Adipocyte (in vitro differentiated cells): ENCODE measurements around the gene PLK5.
"Not testable (repeated sequence)": the region's sequence is repeated elsewhere in the genome, so short reads cannot be mapped to it uniquely, and the experiment has no call there.

Experiments used
- DNase-seq: peaks from one replicate; pipeline ENCODE4 v3.0.0-alpha.2; 2015; ENCODE audit warnings: low read depth
- H3K27me3 ChIP-seq: replicated peaks from 2 replicates; pipeline ENCODE4 v1.7.0; 2013; ENCODE audit warnings: mild to moderate bottlenecking, low read length, moderate library complexity; ENCODE audit not compliant: control insufficient read depth, insufficient read depth
- H3K36me3 ChIP-seq: 2 replicates; pipeline ENCODE4 v1.7.0; 2013; ENCODE audit warnings: low read length, mild to moderate bottlenecking, moderate library complexity; ENCODE audit not compliant: control insufficient read depth, insufficient read depth, severe bottlenecking
- H3K4me1 ChIP-seq: 2 replicates; pipeline ENCODE4 v1.7.0; 2013; ENCODE audit warnings: mild to moderate bottlenecking, low read length, moderate library complexity; ENCODE audit not compliant: control insufficient read depth, insufficient read depth
- H3K4me3 ChIP-seq: 2 replicates; pipeline ENCODE4 v1.7.0; 2013; ENCODE audit warnings: mild to moderate bottlenecking, low read length, moderate library complexity
- H3K9ac ChIP-seq: 2 replicates; pipeline ENCODE4 v1.7.0; 2013; ENCODE audit warnings: mild to moderate bottlenecking, low read length, moderate library complexity
- H3K9me3 ChIP-seq: 2 replicates; pipeline ENCODE4 v1.7.0; 2013; ENCODE audit warnings: mild to moderate bottlenecking, low read length, moderate library complexity; ENCODE audit not compliant: control insufficient read depth

Gene PLK5

DNA sequence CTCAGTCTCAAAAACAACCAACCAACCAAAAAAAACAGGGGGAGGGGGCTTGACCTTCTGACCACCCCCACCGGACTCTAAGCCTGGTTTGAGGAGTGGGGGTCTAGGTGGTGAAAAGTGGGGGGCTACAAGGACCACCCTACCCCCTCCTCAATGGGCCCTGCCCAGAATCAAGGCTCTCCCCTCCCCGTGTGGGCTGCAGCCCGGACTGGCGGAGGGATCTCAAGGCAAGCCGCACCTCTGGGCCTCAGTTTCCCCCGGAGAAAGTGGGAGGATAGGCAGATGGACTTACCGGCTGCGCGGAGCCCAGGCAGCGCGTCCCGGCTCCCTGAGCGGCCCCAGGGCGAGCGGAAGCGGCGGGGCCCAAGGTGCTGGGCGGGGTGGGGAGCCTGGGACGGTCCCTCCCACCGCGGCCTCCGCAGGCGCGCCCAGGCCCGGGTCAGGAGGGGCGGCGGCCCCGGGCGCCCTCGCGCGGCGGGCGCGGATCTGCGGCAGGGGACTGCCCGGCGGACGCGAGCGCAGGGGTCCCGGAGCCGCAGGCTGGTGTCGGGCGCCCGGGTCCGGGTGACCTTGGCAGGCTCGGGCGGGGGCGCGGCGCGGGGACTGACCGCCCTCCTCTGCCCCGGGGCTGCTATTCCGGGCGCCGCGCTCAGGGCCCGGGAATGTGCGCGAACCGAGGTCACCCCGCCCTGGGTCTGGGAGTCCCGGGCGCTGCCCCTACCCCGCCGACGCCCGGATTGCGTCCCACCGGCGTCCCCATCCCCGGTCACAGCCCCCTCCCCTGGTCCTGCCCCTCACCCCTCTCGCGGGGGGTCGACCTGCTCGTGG, 11.0 kb upstream of the PLK5 start, which contains the start of gene ADAMTSL5:
TSS of gene ADAMTSL5 (minus strand) at position 349 of the 828 bp plus-strand sequence. CDS start 2,076 bp downstream, outside the sequence.
- H3K36me3 ChIP-seq, result no peaks in the 10 kb centered on the region
- peak; percentile 88 for DNase-seq
- H3K9me3 ChIP-seq, result peaks cover 3% of the 10 kb centered on the region
- peaks cover 3% of the 10 kb centered on the region for H3K4me1 ChIP-seq
- peak within 1 kb of the TSS; percentile 80 for H3K4me3 ChIP-seq
- peaks cover 6% of the 10 kb centered on the region for H3K27me3 ChIP-seq
- H3K9ac ChIP-seq, result peak within 1 kb of the TSS; percentile 76

DNA sequence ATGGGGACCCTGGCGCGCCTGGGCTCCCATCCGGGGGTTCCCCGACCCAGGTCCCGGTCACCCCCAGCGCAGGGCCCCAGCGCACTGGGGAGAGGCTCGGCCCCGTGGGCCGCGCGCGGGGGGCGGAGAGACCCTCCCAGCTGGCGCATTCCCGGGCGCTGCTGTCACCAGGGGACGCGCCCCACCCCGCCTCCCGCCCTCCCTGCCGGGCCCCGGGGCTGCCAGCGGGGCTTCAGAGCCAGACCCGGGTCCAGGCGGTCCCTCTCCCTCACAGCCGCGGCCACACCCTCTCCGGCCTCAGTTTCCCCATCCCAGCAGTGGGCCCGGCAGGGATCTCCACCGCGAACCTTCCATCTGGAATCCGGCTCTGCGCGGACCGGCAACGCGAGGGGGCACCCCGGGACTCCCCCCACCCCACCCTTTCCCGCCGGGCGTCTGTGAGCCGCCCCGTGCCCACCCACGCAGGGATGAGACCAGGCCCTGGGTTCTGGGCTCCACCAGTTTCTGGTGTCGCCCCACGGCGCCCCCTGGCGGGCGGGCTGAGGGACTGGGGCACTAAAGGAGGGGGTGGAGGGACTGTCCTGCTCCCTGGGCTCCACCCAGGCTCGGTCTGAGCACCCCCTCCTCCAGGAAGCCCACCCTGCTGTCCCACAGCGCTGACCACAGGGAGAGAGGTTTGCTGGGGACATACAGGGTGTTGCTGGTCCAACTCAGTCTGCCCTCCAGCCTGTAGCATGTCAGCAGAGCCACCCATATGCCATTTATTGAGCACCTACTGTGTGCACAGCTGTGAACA, 10.2 kb upstream of the PLK5 start:
- Histone ChIP-seq H3K27me3 (peaks cover 12% of the 10 kb centered on the region), H3K4me3 (peak overlapping the region; percentile 80), H3K4me1 (peaks cover 3% of the 10 kb centered on the region), H3K9ac (peak overlapping the region; percentile 76), H3K36me3 (no peaks in the 10 kb centered on the region), H3K9me3 (peaks cover 3% of the 10 kb centered on the region)
- peak; percentile 84 for DNase-seq

DNA sequence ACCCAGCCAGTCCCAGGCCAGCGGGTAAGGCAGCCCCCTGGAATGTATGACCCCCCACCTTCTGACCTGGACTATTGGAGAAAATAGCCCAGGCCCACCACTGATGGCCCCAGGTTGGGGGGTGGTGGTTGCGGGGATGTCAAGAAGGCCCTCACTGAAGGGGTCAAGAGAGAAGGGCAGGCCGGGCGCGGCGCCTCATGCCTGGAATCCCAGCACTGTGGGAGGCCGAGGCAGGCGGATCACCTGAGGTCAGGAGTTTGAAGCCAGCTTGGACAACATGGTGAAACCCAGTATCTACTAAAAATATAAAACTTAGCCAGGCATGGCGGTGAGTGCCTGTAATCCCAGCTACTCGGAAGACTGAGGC, 9.6 kb upstream of the PLK5 start:
- peaks cover 3% of the 10 kb centered on the region for H3K9me3 ChIP-seq
- no peak for DNase-seq
- H3K4me3 ChIP-seq, result no peak overlapping the region
- peaks cover 12% of the 10 kb centered on the region for H3K27me3 ChIP-seq
- peaks cover 3% of the 10 kb centered on the region for H3K4me1 ChIP-seq
- no peak overlapping the region for H3K9ac ChIP-seq
- H3K36me3 ChIP-seq, result no peaks in the 10 kb centered on the region

DNA sequence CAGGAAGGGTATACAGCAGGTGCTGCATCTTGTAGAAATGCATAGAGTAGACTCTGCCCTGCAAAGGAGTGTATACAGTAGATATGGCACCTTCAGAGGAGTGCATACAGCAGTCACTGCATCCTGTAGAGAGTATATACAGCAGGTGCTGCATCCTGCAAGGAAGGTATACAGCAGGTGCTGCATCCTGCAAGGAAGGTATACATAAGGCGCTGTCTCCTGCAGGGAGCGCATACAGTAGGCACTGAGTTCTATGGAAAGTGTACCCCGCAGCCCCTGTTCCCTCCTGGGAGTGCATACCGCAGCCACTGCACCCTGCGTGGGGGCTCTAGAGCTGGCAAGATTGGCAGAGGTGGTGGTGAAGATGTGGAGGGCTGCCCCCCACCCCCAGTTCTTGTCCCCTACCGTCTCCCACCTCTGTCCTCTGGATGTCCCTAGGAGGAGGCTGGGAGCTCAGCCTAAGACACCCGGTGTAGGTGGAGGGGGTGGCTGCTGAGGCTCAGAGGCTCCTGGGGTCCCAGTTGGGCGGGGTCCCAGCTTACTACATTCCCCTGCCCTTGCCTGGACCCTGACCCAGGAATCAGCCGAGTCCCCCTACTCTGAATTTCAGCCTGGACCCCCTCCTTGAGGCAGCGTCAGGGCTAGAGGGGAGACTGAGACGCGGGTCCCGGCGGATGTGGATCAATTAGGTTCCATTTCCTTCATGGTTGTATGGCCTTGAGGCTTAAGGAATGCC, 8.7 kb upstream of the PLK5 start:
- H3K36me3 ChIP-seq, result no peaks in the 10 kb centered on the region
- no peak overlapping the region for H3K9ac ChIP-seq
- H3K27me3 ChIP-seq, result peaks cover 12% of the 10 kb centered on the region
- no peak overlapping the region for H3K4me3 ChIP-seq
- peaks cover 3% of the 10 kb centered on the region for H3K4me1 ChIP-seq
- DNase-seq, result no peak
- H3K9me3 ChIP-seq, result peaks cover 3% of the 10 kb centered on the region

DNA sequence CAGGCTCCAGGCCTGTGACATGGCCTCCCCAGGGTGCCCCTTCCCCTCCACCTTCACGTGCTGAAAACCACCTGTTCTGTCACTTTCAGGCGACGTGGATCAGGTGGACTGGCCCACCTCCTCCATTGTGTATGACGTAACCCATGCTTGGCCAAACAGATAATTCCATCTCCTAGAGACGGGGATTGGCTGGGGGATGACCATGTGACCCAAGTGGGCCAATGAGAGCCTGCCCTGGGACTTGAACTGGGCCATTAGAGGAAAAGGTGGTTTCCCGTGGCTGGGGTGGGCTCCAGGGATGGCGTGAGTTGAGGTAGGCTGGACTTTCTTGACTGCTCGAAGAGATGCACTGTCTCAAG, 7.5 kb upstream of the PLK5 start:
- Histone ChIP-seq H3K9ac (no peak overlapping the region), H3K4me1 (peaks cover 3% of the 10 kb centered on the region), H3K4me3 (no peak overlapping the region), H3K27me3 (peaks cover 12% of the 10 kb centered on the region), H3K36me3 (no peaks in the 10 kb centered on the region), H3K9me3 (peaks cover 3% of the 10 kb centered on the region)
- DNase-seq, result no peak

DNA sequence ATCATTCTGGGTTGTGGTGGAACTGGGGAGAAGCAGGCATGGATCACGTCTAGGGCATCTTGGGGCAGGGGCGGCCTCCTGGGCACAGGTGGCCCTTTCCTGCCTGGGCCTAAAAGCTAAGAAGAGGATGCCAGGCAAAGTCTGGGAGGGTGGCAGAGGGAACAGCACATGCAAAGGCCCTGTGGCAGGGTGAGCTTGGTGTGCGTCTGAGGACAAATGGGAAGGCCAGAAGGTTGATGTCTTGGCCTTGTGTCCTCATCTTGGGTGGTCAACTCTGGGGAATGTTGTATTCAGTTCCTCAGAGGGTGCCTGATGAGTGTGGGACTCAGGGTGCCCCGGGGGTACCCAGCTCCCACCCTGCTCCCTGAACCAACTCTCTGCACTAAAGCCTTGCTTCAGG, 5.4 kb upstream of the PLK5 start:
- no peak overlapping the region for H3K4me3 ChIP-seq
- H3K36me3 ChIP-seq, result no peaks in the 10 kb centered on the region
- H3K4me1 ChIP-seq, result no peaks in the 10 kb centered on the region
- peaks cover 22% of the 10 kb centered on the region for H3K27me3 ChIP-seq
- peaks cover 3% of the 10 kb centered on the region for H3K9me3 ChIP-seq
- H3K9ac ChIP-seq, result no peak overlapping the region
- DNase-seq, result no peak

DNA sequence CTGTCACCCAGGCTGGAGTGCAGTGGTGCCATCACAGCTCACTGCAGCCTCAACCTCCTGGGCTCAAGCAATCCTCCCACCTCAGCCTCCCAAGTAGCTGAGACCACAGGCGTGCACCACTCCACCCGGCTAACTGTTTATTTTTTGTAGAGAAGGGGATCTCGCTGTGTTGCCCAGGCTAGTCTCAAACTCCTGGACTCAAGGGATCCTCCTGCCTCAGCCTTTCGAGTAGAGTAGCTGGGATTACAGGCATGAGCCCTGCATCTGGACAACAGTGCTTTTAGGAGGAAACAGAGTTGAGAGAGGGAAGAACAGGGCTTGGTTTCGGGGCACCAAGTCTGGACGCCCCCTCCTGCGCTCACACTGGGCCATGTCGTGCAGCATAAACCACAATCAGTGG, 4.1 kb upstream of the PLK5 start:
- not testable (repeated sequence) for DNase-seq, H3K4me3 ChIP-seq, H3K9me3 ChIP-seq, H3K36me3 ChIP-seq, H3K9ac ChIP-seq, H3K4me1 ChIP-seq
- H3K27me3 ChIP-seq, result peaks cover 30% of the 10 kb centered on the region

DNA sequence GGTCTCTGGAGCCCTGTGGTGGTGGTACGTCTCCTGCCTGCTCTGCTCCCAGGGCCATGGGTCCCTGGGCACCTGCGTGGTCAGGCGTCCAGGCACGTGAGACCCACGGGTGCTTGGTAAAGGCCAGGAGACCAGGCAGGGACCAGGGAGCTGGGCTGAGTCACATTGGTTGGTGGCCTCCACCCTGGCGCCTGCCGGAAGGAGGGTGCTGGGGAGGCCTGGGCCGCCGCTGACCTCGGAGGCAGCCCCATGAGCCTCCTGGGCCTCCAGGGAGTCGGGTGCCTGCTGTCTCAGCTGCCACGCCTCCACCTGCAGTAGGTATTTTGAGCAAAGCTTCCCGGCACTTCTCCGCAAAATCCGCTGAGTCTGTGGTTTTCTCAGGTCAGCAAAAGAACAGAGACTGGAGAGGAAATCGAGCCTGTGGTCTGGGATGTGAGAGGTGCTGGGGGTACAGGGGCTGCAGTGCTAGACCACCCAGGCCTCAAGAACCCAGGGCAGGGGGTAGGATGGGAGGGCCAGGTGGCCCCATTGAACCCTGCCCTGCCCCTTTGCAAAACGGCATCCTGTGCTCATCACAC, 3.6 kb upstream of the PLK5 start:
- Histone ChIP-seq H3K27me3 (peaks cover 31% of the 10 kb centered on the region), H3K4me3 (no peak overlapping the region)
- DNase-seq, result no peak

DNA sequence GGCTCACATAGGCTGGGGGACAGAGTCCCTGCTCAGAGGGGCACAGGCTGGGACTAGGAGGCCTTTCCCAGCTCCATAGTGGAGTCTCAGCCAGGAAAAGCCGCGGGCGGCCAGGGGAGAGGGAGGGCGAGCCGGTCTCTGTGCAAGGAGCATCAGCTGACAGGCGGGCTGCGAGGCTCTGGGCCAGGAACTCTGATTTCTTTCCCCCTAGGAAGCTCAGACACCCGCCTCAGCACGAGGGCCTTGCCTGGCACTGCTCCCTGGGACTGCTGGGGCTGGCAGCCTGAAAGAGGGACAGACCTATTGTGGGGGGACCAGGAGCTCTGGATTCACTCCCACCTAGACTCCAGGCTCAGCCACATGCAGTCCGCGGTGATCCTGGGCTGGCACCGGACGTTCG, 2.2 kb upstream of the PLK5 start:
- H3K4me3 ChIP-seq, result no peak overlapping the region
- DNase-seq, result no peak
- H3K9ac ChIP-seq, result no peak overlapping the region
- no peaks in the 10 kb centered on the region for H3K4me1 ChIP-seq
- H3K9me3 ChIP-seq, result no peaks in the 10 kb centered on the region
- peaks cover 41% of the 10 kb centered on the region for H3K27me3 ChIP-seq
- no peaks in the 10 kb centered on the region for H3K36me3 ChIP-seq

More for the DNA sequence above, 3.6 kb upstream of the PLK5 start:
- peaks cover 3% of the 10 kb centered on the region for H3K9me3 ChIP-seq
- no peak overlapping the region for H3K9ac ChIP-seq
- H3K36me3 ChIP-seq, result no peaks in the 10 kb centered on the region
- H3K4me1 ChIP-seq, result no peaks in the 10 kb centered on the region

DNA sequence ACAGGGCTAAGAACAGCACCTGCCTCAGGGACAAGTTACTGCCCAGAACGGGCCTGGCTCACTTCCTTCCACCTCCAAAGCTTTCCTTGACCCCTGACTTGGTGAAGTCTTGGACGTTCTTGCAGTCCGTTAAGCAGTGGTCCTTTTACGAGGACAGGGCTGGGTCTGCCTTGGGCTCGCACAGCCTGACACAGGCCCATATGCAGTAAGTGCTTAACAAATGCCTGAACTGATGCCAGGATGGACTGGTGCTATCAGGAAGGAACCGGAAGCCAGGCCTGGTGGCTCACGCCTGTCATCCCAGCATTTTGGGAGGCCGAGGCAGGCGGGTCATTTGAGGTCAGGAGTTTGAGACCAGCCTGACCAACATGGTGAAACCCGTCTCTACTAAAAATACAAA, 1.8 kb upstream of the PLK5 start:
- H3K27me3 ChIP-seq, result peaks cover 41% of the 10 kb centered on the region
- H3K9me3 ChIP-seq, result no peaks in the 10 kb centered on the region
- no peak overlapping the region for H3K4me3 ChIP-seq
- no peak overlapping the region for H3K9ac ChIP-seq
- no peaks in the 10 kb centered on the region for H3K36me3 ChIP-seq
- no peaks in the 10 kb centered on the region for H3K4me1 ChIP-seq
- no peak for DNase-seq

DNA sequence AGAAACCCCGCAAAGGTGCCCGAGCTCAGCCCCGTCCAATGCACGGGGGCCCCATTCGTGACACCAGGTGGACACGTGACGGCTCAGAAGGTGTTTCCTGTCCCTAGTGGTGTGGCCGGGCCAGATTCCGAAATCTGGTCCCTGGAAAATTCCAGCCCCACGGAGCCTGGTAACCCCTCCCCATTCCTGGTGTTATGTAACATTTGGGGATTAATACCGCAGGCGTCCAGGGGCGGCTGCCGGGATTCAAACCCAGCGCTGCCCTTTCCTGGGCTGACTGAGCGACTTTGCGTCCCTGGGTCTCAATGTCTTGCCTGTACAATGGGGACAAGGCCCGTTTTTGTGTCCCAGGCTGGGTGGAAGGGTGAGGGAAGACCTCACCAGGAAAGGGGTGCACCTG, 1.0 kb upstream of the PLK5 start:
- Histone ChIP-seq H3K9ac (no peak overlapping the region), H3K36me3 (no peaks in the 10 kb centered on the region), H3K4me3 (no peak overlapping the region), H3K27me3 (peaks cover 41% of the 10 kb centered on the region), H3K4me1 (no peaks in the 10 kb centered on the region), H3K9me3 (no peaks in the 10 kb centered on the region)
- DNase-seq, result no peak
